Measurements from ENCODE around the gene CSF1R.
"Not testable (repeated sequence)": the region's sequence is repeated elsewhere in the genome, so short reads cannot be mapped to it uniquely, and the experiment has no call there.

Gene CSF1R

GRCh38 chr5:150055326-150056074 is 30.9 kb downstream of the CSF1R start:
- no peak for DNase-seq (ENCODE audit: low read depth, low spot score)

GRCh38 chr5:150054569-150054968 is 31.8 kb downstream of the CSF1R start:
- no peak for DNase-seq (ENCODE audit: low read depth, low spot score)

GRCh38 chr5:150053713-150054392 is 32.5 kb downstream of the CSF1R start:
- no peak for DNase-seq (ENCODE audit: low read depth, low spot score)

GRCh38 chr5:150052956-150053712 is 33.2 kb downstream of the CSF1R start:
- DNase-seq (ENCODE audit: low read depth, low spot score), result no peak

- no peak for DNase-seq (ENCODE audit: low read depth, low spot score)
These were observed 34.0 kb downstream of the CSF1R start for GRCh38 chr5:150052226-150052955.

- no peak for DNase-seq (ENCODE audit: low read depth, low spot score)
These were observed 34.6 kb downstream of the CSF1R start for GRCh38 chr5:150051657-150052195.

GRCh38 chr5:150050172-150050811 is 36.1 kb downstream of the CSF1R start:
- DNase-seq (ENCODE audit: low read depth, low spot score), result not testable (repeated sequence)

- no peak for DNase-seq (ENCODE audit: low read depth, low spot score)
These were observed 40.3 kb downstream of the CSF1R start for GRCh38 chr5:150046031-150046430.

GRCh38 chr5:150045549-150045948 is 40.8 kb downstream of the CSF1R start:
- no peak for DNase-seq (ENCODE audit: low read depth, low spot score)

- DNase-seq (ENCODE audit: low read depth, low spot score), result no peak
These were observed 41.6 kb downstream of the CSF1R start for GRCh38 chr5:150044712-150045111.

GRCh38 chr5:150044329-150044681 is 42.0 kb downstream of the CSF1R start:
- no peak for DNase-seq (ENCODE audit: low read depth, low spot score)

- DNase-seq (ENCODE audit: low read depth, low spot score), result no peak
These were observed 42.6 kb downstream of the CSF1R start for GRCh38 chr5:150043657-150044328.

- DNase-seq (ENCODE audit: low read depth, low spot score), result no peak
These were observed 43.9 kb downstream of the CSF1R start for GRCh38 chr5:150042459-150042858.

GRCh38 chr5:150038547-150038946 is 47.8 kb downstream of the CSF1R start:
- no peak for DNase-seq (ENCODE audit: low read depth, low spot score)

GRCh38 chr5:150036513-150036912 is 49.8 kb downstream of the CSF1R start:
- no peak for DNase-seq (ENCODE audit: low read depth, low spot score)

- DNase-seq (ENCODE audit: low read depth, low spot score), result no peak
These were observed 51.0 kb downstream of the CSF1R start for GRCh38 chr5:150035139-150035895.

GRCh38 chr5:150034662-150035061 is 51.7 kb downstream of the CSF1R start:
- no peak for DNase-seq (ENCODE audit: low read depth, low spot score)

GRCh38 chr5:150033334-150033733 is 53.0 kb downstream of the CSF1R start:
- DNase-seq (ENCODE audit: low read depth, low spot score), result no peak

GRCh38 chr5:150028047-150028446 is 58.3 kb downstream of the CSF1R start:
- not testable (repeated sequence) for DNase-seq (ENCODE audit: low read depth, low spot score)

- DNase-seq (ENCODE audit: low read depth, low spot score), result no peak
These were observed 59.6 kb downstream of the CSF1R start for GRCh38 chr5:150026682-150027172.
